ENCODE results near the gene QSER1. TPM values are rescaled to one million over a fixed set of nuclear protein-coding genes. Genes with fewer than 3 reads are reported as not detected.

The QSER1 gene
- total RNA-seq, 1 experiment from 2014 or later, result 48.0 TPM

DNA sequence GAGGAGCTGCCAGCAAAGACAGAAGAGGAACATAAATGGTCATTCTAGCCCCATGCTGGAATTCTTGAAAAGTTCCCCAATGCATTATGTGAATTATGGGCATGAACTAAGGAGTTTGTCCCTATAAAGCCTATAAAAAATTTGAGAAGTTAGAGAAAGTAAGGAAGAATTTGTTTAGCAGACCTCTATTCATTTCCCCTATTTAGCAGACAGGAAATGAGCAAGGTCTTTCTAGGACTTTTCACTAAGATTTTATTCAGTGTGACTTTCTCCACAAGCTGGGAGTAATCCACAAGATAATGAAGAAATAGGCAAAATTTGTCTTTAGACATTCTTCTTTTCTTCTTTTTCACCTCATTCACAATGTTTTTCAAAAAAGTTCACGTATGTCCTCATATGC, 42.9 kb upstream of the QSER1 start:
- ChIA-PET CTCF (no interaction called here), RAD21 (ENCODE audit: low non-redundant PET in 1 of 2, low total read pairs in 2 of 2, uncharacterized antibody in 2 of 2, unreplicated experiment in 2 of 2) (no interaction called here), POLR2A (no interaction called here)
- Histone ChIP-seq H3K36me3 (ENCODE audit: control insufficient read depth in 1 of 2, insufficient read depth in 2 of 2, low read length in 2 of 2) (no peaks in the 10 kb centered on the region; a peak in 1 of 4 replicates), H4K20me1 (ENCODE audit: insufficient read depth) (peaks cover 6% of the 10 kb centered on the region; the same call in 1 of the 2 replicates), H3K4me2 (ENCODE audit: low read length) (no peak overlapping the region), H2AFZ (ENCODE audit: low read depth, low read length, poor library complexity, severe bottlenecking) (no peak overlapping the region), H3K9me3 (ENCODE audit: control insufficient read depth in 1 of 2, insufficient read depth in 1 of 2, low read depth in 1 of 2, low read length in 2 of 2) (no peaks in the 10 kb centered on the region), H3K4me3 (replicated peaks in 1 of 2; ENCODE audit: low read depth in 1 of 2, low read length in 2 of 2) (no peak overlapping the region), H3K27ac (ENCODE audit: low read depth, low read length) (no peak overlapping the region), H3K9ac (ENCODE audit: low read length) (no peak overlapping the region), H3K79me2 (ENCODE audit: insufficient read depth, low read length) (no peaks in the 10 kb centered on the region), H3K4me1 (ENCODE audit: control insufficient read depth in 1 of 2, insufficient read depth in 2 of 2, low read length in 2 of 2) (peaks cover 0 to 8% of the 10 kb centered on the region in 2 experiments; a peak in 3 of 4 replicates), H3K27me3 (ENCODE audit: insufficient read depth, low read length) (no peaks in the 10 kb centered on the region), H3K9me2 (ENCODE audit: insufficient read depth) (no peaks in the 10 kb centered on the region)
- ATAC-seq (no peak), DNase-seq (ENCODE audit: low read depth, low spot score) (no peak)
- TF ChIP-seq FOSL1 (IDR thresholded peaks at IDR 0.05; ENCODE audit: low read depth), result no peak
- TF ChIP-seq ELF1 (IDR thresholded peaks at IDR 0.05; ENCODE audit: borderline replicate concordance, low read depth), result no peak
- no peak for TF ChIP-seq RAD21 (IDR thresholded peaks at IDR 0.05; ENCODE audit: low read depth)
- no TSS peak for BruUV-seq (replicated peaks)
- intact Hi-C loops (cut with micrococcal nuclease), result no loop called here

DNA sequence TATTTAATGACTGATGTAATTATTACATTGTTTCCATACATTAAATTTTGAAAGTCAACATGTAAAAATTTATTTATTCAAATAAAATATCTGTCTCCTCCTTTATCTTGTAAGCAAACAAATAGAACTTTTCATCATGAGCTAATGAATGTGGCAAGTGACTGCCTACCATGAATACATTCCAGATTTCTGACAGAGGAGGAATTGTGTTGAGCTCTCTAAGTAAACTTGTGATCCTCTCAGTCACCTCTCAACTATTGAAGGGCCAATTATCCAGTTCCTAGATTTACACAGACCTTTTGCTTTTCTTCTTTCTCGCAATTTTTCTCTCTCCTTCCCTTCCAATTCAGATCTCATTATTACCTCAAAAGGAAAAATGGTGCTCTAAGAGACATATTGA, 41.4 kb upstream of the QSER1 start:
- H3K27me3 ChIP-seq (ENCODE audit: insufficient read depth, low read length), result no peaks in the 10 kb centered on the region
- H3K36me3 ChIP-seq (ENCODE audit: control insufficient read depth in 1 of 2, insufficient read depth in 2 of 2, low read length in 2 of 2), result no peaks in the 10 kb centered on the region
- RAD21 ChIA-PET (ENCODE audit: low non-redundant PET in 1 of 2, low total read pairs in 2 of 2, uncharacterized antibody in 2 of 2, unreplicated experiment in 2 of 2), result no interaction called here
- H2AFZ ChIP-seq (ENCODE audit: low read depth, low read length, poor library complexity, severe bottlenecking), result no peak overlapping the region
- TF ChIP-seq EGR1 (IDR thresholded peaks at IDR 0.05; ENCODE audit: low read depth) (no peak), RAD21 (IDR thresholded peaks at IDR 0.05; ENCODE audit: low read depth) (no peak), SRF (IDR thresholded peaks at IDR 0.05; ENCODE audit: low read depth) (no peak), ZFX (IDR thresholded peaks at IDR 0.05) (no peak), SIN3A (IDR thresholded peaks at IDR 0.05; ENCODE audit: low read depth) (no peak), EZH2 (IDR thresholded peaks at IDR 0.05) (no peak), EZH2phosphoT487 (IDR thresholded peaks at IDR 0.05; ENCODE audit: borderline replicate concordance) (no peak), TCF7L2 (IDR thresholded peaks at IDR 0.05; ENCODE audit: borderline replicate concordance, extremely low read depth, insufficient read depth, insufficient read length) (no peak), SP1 (IDR thresholded peaks at IDR 0.05; ENCODE audit: low read depth) (no peak), YY1 (IDR thresholded peaks at IDR 0.05; ENCODE audit: extremely low read depth, insufficient replicate concordance, low read depth, low read length) (no peak), JUND (IDR thresholded peaks at IDR 0.05) (no peak)
- TF ChIP-seq, protein P1, sequence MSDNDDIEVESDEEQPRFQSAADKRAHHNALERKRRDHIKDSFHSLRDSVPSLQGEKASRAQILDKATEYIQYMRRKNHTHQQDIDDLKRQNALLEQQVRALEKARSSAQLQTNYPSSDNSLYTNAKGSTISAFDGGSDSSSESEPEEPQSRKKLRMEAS (IDR thresholded peaks at IDR 0.05), result no peak
- TF ChIP-seq, protein P2, sequence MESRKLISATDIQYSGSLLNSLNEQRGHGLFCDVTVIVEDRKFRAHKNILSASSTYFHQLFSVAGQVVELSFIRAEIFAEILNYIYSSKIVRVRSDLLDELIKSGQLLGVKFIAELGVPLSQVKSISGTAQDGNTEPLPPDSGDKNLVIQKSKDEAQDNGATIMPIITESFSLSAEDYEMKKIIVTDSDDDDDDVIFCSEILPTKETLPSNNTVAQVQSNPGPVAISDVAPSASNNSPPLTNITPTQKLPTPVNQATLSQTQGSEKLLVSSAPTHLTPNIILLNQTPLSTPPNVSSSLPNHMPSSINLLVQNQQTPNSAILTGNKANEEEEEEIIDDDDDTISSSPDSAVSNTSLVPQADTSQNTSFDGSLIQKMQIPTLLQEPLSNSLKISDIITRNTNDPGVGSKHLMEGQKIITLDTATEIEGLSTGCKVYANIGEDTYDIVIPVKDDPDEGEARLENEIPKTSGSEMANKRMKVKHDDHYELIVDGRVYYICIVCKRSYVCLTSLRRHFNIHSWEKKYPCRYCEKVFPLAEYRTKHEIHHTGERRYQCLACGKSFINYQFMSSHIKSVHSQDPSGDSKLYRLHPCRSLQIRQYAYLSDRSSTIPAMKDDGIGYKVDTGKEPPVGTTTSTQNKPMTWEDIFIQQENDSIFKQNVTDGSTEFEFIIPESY (IDR thresholded peaks at IDR 0.05; ENCODE audit: extremely low read depth, insufficient replicate concordance, low read length), result no peak
- TF ChIP-seq, protein P3, sequence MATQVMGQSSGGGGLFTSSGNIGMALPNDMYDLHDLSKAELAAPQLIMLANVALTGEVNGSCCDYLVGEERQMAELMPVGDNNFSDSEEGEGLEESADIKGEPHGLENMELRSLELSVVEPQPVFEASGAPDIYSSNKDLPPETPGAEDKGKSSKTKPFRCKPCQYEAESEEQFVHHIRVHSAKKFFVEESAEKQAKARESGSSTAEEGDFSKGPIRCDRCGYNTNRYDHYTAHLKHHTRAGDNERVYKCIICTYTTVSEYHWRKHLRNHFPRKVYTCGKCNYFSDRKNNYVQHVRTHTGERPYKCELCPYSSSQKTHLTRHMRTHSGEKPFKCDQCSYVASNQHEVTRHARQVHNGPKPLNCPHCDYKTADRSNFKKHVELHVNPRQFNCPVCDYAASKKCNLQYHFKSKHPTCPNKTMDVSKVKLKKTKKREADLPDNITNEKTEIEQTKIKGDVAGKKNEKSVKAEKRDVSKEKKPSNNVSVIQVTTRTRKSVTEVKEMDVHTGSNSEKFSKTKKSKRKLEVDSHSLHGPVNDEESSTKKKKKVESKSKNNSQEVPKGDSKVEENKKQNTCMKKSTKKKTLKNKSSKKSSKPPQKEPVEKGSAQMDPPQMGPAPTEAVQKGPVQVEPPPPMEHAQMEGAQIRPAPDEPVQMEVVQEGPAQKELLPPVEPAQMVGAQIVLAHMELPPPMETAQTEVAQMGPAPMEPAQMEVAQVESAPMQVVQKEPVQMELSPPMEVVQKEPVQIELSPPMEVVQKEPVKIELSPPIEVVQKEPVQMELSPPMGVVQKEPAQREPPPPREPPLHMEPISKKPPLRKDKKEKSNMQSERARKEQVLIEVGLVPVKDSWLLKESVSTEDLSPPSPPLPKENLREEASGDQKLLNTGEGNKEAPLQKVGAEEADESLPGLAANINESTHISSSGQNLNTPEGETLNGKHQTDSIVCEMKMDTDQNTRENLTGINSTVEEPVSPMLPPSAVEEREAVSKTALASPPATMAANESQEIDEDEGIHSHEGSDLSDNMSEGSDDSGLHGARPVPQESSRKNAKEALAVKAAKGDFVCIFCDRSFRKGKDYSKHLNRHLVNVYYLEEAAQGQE (IDR thresholded peaks at IDR 0.05; ENCODE audit: low read depth), result no peak
- no peaks in the 10 kb centered on the region for H3K9me2 ChIP-seq (ENCODE audit: insufficient read depth)
- H3K9me3 ChIP-seq (ENCODE audit: control insufficient read depth in 1 of 2, insufficient read depth in 1 of 2, low read depth in 1 of 2, low read length in 2 of 2), result no peaks in the 10 kb centered on the region
- no peak overlapping the region for H3K27ac ChIP-seq (ENCODE audit: low read depth, low read length)
- H3K9ac ChIP-seq (ENCODE audit: low read length), result no peak overlapping the region
- no peak overlapping the region for H3K4me3 ChIP-seq (replicated peaks in 1 of 2; ENCODE audit: low read depth in 1 of 2, low read length in 2 of 2)
- H4K20me1 ChIP-seq (ENCODE audit: insufficient read depth), result peaks cover 6% of the 10 kb centered on the region; the same call in 1 of the 2 replicates
- POLR2A ChIA-PET, result no interaction called here
- DNase-seq (ENCODE audit: low read depth, low spot score) (no peak), ATAC-seq (no peak)
- CTCF ChIA-PET, result no interaction called here
- no TSS peak for BruUV-seq (replicated peaks)
- no peak overlapping the region for H3K4me2 ChIP-seq (ENCODE audit: low read length)
- peaks cover 0 to 8% of the 10 kb centered on the region in 2 experiments; a peak in 3 of 4 replicates for H3K4me1 ChIP-seq (ENCODE audit: control insufficient read depth in 1 of 2, insufficient read depth in 2 of 2, low read length in 2 of 2)
- intact Hi-C loops (cut with micrococcal nuclease), result no loop called here
- H3K79me2 ChIP-seq (ENCODE audit: insufficient read depth, low read length), result no peaks in the 10 kb centered on the region
